T follicular helper cell (primary cell): ENCODE measurements around the gene PGP.

ENCODE experiments used
- DNase-seq: peaks from one replicate; pipeline ENCODE4 v3.0.0-alpha.2; 2020; ENCODE audit warnings: low read depth

Gene PGP

GRCh38 chr16:2237102-2237482 is 22.5 kb upstream of the PGP start:
- DNase-seq = no peak

GRCh38 chr16:2236337-2237101 is 21.9 kb upstream of the PGP start, which contains the start of gene DNASE1L2:
Gene DNASE1L2, plus strand, starts transcription at chr16:2236444. Its CDS starts 373 bp downstream, at chr16:2236817.
- DNase-seq = no peak

- no peak for DNase-seq
These were observed 21.2 kb upstream of the PGP start for GRCh38 chr16:2235695-2236336.

- no peak for DNase-seq
These were observed 20.6 kb upstream of the PGP start for GRCh38 chr16:2235234-2235651.

GRCh38 chr16:2234813-2235170 is 20.2 kb upstream of the PGP start:
- DNase-seq = no peak

GRCh38 chr16:2233872-2234812 is 19.5 kb upstream of the PGP start:
- DNase-seq = no peak

- no peak for DNase-seq
These were observed 18.6 kb upstream of the PGP start for GRCh38 chr16:2233046-2233775.

GRCh38 chr16:2232094-2232990 is 17.7 kb upstream of the PGP start:
- DNase-seq = no peak

- DNase-seq = no peak
These were observed 16.6 kb upstream of the PGP start for GRCh38 chr16:2231016-2231931.

GRCh38 chr16:2230376-2230775 is 15.7 kb upstream of the PGP start:
- no peak for DNase-seq

GRCh38 chr16:2229632-2230250 is 15.1 kb upstream of the PGP start:
- no peak for DNase-seq

- no peak for DNase-seq
These were observed 14.5 kb upstream of the PGP start for GRCh38 chr16:2229091-2229490.

- no peak for DNase-seq
These were observed 13.7 kb upstream of the PGP start for GRCh38 chr16:2228161-2228824.

GRCh38 chr16:2226918-2227317 is 12.3 kb upstream of the PGP start:
- no peak for DNase-seq

GRCh38 chr16:2226245-2226793 is 11.7 kb upstream of the PGP start:
- DNase-seq = no peak

- DNase-seq = no peak
These were observed 9.4 kb upstream of the PGP start for GRCh38 chr16:2223942-2224486.

GRCh38 chr16:2223221-2223941 is 8.7 kb upstream of the PGP start, which contains the start of gene E4F1:
Gene E4F1, plus strand, starts transcription at chr16:2223591. Its CDS starts 23 bp downstream, at chr16:2223614.
- peak; percentile 97 for DNase-seq
